HEK293 (cell line): Measurements from ENCODE around the gene SLC12A3.

ENCODE experiments used
- HOXA7 ChIP-seq: sonication (generic); formaldehyde crosslinking; IDR thresholded peaks from 2 replicates; pipeline ENCODE4 v1.8.1; 2022; ENCODE audit warnings: missing genetic modification reagents, borderline replicate concordance
- HOXD13 ChIP-seq: sonication (generic); formaldehyde crosslinking; IDR thresholded peaks from 2 replicates; pipeline ENCODE4 v1.8.0; 2022; ENCODE audit warnings: missing genetic modification reagents, borderline replicate concordance
- PRDM6 ChIP-seq: fragments of 450-650 bp; formaldehyde crosslinking; IDR thresholded peaks from 2 replicates; pipeline ENCODE4 v1.5.1; 2017; ENCODE audit warnings: missing biosample characterization, missing genetic modification characterization
- YY1 ChIP-seq: fragments of 450-650 bp; formaldehyde crosslinking; IDR thresholded peaks from 2 replicates; pipeline ENCODE4 v1.5.1; 2018; ENCODE audit warnings: missing biosample characterization, missing genetic modification characterization
- ZFP41 ChIP-seq: fragments of 450-650 bp; formaldehyde crosslinking; IDR thresholded peaks from 2 replicates; pipeline ENCODE4 v1.5.1; 2016; ENCODE audit warnings: missing biosample characterization, missing genetic modification characterization, borderline replicate concordance
- ZNF529 ChIP-seq: fragments of 450-650 bp; formaldehyde crosslinking; IDR thresholded peaks from 2 replicates; pipeline ENCODE4 v1.5.1; 2017; ENCODE audit warnings: missing genetic modification characterization, missing biosample characterization; ENCODE audit not compliant: insufficient replicate concordance
- TF ChIP-seq, protein P1 (sequence below): fragments of 450-650 bp; formaldehyde crosslinking; IDR thresholded peaks from 2 replicates; pipeline ENCODE4 v1.5.1; 2016; ENCODE audit warnings: missing biosample characterization, missing genetic modification characterization
- TF ChIP-seq, protein P2 (sequence below): fragments of 450-650 bp; formaldehyde crosslinking; IDR thresholded peaks from 2 replicates; pipeline ENCODE4 v1.5.1; 2017; ENCODE audit warnings: missing biosample characterization, mild to moderate bottlenecking, missing genetic modification characterization, moderate library complexity

- TF ChIP-seq, protein P1, sequence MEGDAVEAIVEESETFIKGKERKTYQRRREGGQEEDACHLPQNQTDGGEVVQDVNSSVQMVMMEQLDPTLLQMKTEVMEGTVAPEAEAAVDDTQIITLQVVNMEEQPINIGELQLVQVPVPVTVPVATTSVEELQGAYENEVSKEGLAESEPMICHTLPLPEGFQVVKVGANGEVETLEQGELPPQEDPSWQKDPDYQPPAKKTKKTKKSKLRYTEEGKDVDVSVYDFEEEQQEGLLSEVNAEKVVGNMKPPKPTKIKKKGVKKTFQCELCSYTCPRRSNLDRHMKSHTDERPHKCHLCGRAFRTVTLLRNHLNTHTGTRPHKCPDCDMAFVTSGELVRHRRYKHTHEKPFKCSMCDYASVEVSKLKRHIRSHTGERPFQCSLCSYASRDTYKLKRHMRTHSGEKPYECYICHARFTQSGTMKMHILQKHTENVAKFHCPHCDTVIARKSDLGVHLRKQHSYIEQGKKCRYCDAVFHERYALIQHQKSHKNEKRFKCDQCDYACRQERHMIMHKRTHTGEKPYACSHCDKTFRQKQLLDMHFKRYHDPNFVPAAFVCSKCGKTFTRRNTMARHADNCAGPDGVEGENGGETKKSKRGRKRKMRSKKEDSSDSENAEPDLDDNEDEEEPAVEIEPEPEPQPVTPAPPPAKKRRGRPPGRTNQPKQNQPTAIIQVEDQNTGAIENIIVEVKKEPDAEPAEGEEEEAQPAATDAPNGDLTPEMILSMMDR = no peak
- TF ChIP-seq ZNF529 (tag by site-specific recombination) (no peak), HOXD13 (CRISPR knock-in tag) (no peak), PRDM6 (tag by site-specific recombination) (no peak), ZFP41 (tag by site-specific recombination) (no peak), HOXA7 (CRISPR knock-in tag) (no peak), YY1 (no peak)
- TF ChIP-seq, protein P2, sequence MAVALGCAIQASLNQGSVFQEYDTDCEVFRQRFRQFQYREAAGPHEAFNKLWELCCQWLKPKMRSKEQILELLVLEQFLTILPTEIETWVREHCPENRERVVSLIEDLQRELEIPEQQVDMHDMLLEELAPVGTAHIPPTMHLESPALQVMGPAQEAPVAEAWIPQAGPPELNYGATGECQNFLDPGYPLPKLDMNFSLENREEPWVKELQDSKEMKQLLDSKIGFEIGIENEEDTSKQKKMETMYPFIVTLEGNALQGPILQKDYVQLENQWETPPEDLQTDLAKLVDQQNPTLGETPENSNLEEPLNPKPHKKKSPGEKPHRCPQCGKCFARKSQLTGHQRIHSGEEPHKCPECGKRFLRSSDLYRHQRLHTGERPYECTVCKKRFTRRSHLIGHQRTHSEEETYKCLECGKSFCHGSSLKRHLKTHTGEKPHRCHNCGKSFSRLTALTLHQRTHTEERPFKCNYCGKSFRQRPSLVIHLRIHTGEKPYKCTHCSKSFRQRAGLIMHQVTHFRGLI (tag by site-specific recombination) = no peak
Observed at GRCh38 chr16:56941856-56942331, 76.9 kb downstream of the SLC12A3 start.
